Progenitor cell of endocrine pancreas (in vitro differentiated cells): ENCODE results near the gene CMTM5. TPM values are rescaled to one million over a fixed set of nuclear protein-coding genes. Genes with fewer than 3 reads are reported as not detected.

Source experiments
- DNase-seq: peaks from one replicate; pipeline ENCODE4 v3.0.0; 2021; ENCODE audit warnings: low spot score; ENCODE audit not compliant: unreplicated experiment
- H3K27ac Mint-ChIP-seq: 2 replicates; pipeline ENCODE4 v1.8.0; 2021; ENCODE audit warnings: mild to moderate bottlenecking, moderate library complexity, mixed read lengths
- H3K27me3 Mint-ChIP-seq: 2 replicates; pipeline ENCODE4 v1.8.0; 2021; ENCODE audit warnings: mixed read lengths
- H3K36me3 Mint-ChIP-seq: 2 replicates; pipeline ENCODE4 v1.8.0; 2022; ENCODE audit warnings: mixed read lengths; ENCODE audit not compliant: insufficient read depth
- H3K4me1 Mint-ChIP-seq: 2 replicates; pipeline ENCODE4 v1.8.0; 2021; ENCODE audit warnings: low read depth, mixed read lengths
- H3K4me3 Mint-ChIP-seq: 2 replicates; pipeline ENCODE4 v1.8.0; 2021; ENCODE audit warnings: low read depth, mild to moderate bottlenecking, moderate library complexity, mixed read lengths
- H3K9me3 Mint-ChIP-seq: 2 replicates; pipeline ENCODE4 v1.8.0; 2021; ENCODE audit warnings: low read depth, mixed read lengths
- CTCF ChIP-seq: fragments of 200-600 bp; sonication (generic); IDR thresholded peaks from one replicate; pipeline ENCODE4 v1.5.0; 2021; ENCODE audit warnings: antibody characterized with exemption, mild to moderate bottlenecking; ENCODE audit not compliant: unreplicated experiment
- total RNA-seq: library from RNA; stranded (reverse); gene quantifications from 2 replicates; pipeline ENCODE4 v1.2.1, GENCODE V29; 2021

The CMTM5 gene
- total RNA-seq, 1 donor from 2014 or later = not detected

- Mint-ChIP-seq H3K27ac (no peak overlapping the region), H3K4me1 (peaks cover 8% of the 10 kb centered on the region), H3K36me3 (peaks cover 10% of the 10 kb centered on the region), H3K27me3 (peaks cover 34% of the 10 kb centered on the region), H3K9me3 (peaks cover 11% of the 10 kb centered on the region), H3K4me3 (peak overlapping the region; percentile 70)
- no peak for DNase-seq
- peak; percentile 46 for TF ChIP-seq CTCF
Observed at GRCh38 chr14:23351681-23352505, 25.0 kb upstream of the CMTM5 start.

GRCh38 chr14:23352506-23353432 is 24.1 kb upstream of the CMTM5 start, which contains the start of gene SLC22A17:
Gene SLC22A17, minus strand, starts transcription at chr14:23352887.
- peaks cover 8% of the 10 kb centered on the region for H3K4me1 Mint-ChIP-seq
- H3K27ac Mint-ChIP-seq = peak within 1 kb of the TSS; percentile 54
- DNase-seq = peak; percentile 36
- peaks cover 10% of the 10 kb centered on the region for H3K36me3 Mint-ChIP-seq
- H3K9me3 Mint-ChIP-seq = peaks cover 11% of the 10 kb centered on the region
- no peak for TF ChIP-seq CTCF
- peak within 1 kb of the TSS; percentile 70 for H3K4me3 Mint-ChIP-seq
- H3K27me3 Mint-ChIP-seq = peaks cover 34% of the 10 kb centered on the region

GRCh38 chr14:23353433-23353780 is 23.4 kb upstream of the CMTM5 start:
- H3K4me1 Mint-ChIP-seq = peaks cover 8% of the 10 kb centered on the region
- H3K4me3 Mint-ChIP-seq = peak overlapping the region; percentile 63
- H3K9me3 Mint-ChIP-seq = peaks cover 11% of the 10 kb centered on the region
- H3K27me3 Mint-ChIP-seq = peaks cover 34% of the 10 kb centered on the region
- no peak overlapping the region for H3K27ac Mint-ChIP-seq
- no peak for TF ChIP-seq CTCF
- no peak for DNase-seq
- H3K36me3 Mint-ChIP-seq = peaks cover 10% of the 10 kb centered on the region

GRCh38 chr14:23354990-23355389 is 21.9 kb upstream of the CMTM5 start:
- H3K27ac Mint-ChIP-seq = no peak overlapping the region
- H3K9me3 Mint-ChIP-seq = peaks cover 11% of the 10 kb centered on the region
- H3K4me3 Mint-ChIP-seq = no peak overlapping the region

More at GRCh38 chr14:23354990-23355389, 21.9 kb upstream of the CMTM5 start:
- no peak for DNase-seq
- Mint-ChIP-seq H3K4me1 (peaks cover 8% of the 10 kb centered on the region), H3K27me3 (peaks cover 34% of the 10 kb centered on the region), H3K36me3 (peaks cover 10% of the 10 kb centered on the region)
- no peak for TF ChIP-seq CTCF
